HG02588 (cell line): ENCODE results near the gene PSMD2.
"Not testable (repeated sequence)": the region's sequence is repeated elsewhere in the genome, so short reads cannot be mapped to it uniquely, and the experiment has no call there.

Source experiments
- ATAC-seq: cut with Tn5 transposase; IDR thresholded peaks from one replicate; pipeline ENCODE4 v1.9.1; 2021; ENCODE audit warnings: mild to moderate bottlenecking, moderate library complexity; ENCODE audit not compliant: unreplicated experiment

PSMD2 gene

GRCh38 chr3:184337981-184338380 lies 38.9 kb downstream of the PSMD2 start:
- ATAC-seq, result no peak

- no peak for ATAC-seq
These were observed 39.5 kb downstream of the PSMD2 start for GRCh38 chr3:184338511-184338945.

- no peak for ATAC-seq
These were observed 40.0 kb downstream of the PSMD2 start for GRCh38 chr3:184339001-184339400.

- ATAC-seq, result not testable (repeated sequence)
These were observed 40.6 kb downstream of the PSMD2 start for GRCh38 chr3:184339451-184340135.

GRCh38 chr3:184341925-184342324 lies 42.9 kb downstream of the PSMD2 start:
- ATAC-seq, result no peak

- no peak for ATAC-seq
These were observed 44.3 kb downstream of the PSMD2 start for GRCh38 chr3:184343200-184343876.

- no peak for ATAC-seq
These were observed 45.7 kb downstream of the PSMD2 start for GRCh38 chr3:184344579-184345316.

GRCh38 chr3:184345317-184346144 lies 46.5 kb downstream of the PSMD2 start:
- ATAC-seq, result no peak

GRCh38 chr3:184346480-184347190 lies 47.6 kb downstream of the PSMD2 start:
- no peak for ATAC-seq

- ATAC-seq, result no peak
These were observed 48.4 kb downstream of the PSMD2 start for GRCh38 chr3:184347321-184348056.

GRCh38 chr3:184348057-184348382 lies 49.0 kb downstream of the PSMD2 start:
- no peak for ATAC-seq

- ATAC-seq, result no peak
These were observed 50.8 kb downstream of the PSMD2 start for GRCh38 chr3:184349563-184350470.

- ATAC-seq, result no peak
These were observed 51.6 kb downstream of the PSMD2 start for GRCh38 chr3:184350618-184351017.

- no peak for ATAC-seq
These were observed 52.6 kb downstream of the PSMD2 start for GRCh38 chr3:184351511-184352148.

GRCh38 chr3:184352149-184352785 lies 53.2 kb downstream of the PSMD2 start:
- no peak for ATAC-seq

GRCh38 chr3:184352897-184353545 lies 54.0 kb downstream of the PSMD2 start:
- ATAC-seq, result no peak

- no peak for ATAC-seq
These were observed 54.5 kb downstream of the PSMD2 start for GRCh38 chr3:184353546-184353941.
